ENCODE results near the gene C7. TPM values are rescaled to one million over a fixed set of nuclear protein-coding genes. Genes with fewer than 3 reads are reported as not detected.

Gene C7
- total and polyA plus RNA-seq, 2 of the 13 experiments (the other 11 are each of a cell fraction or from before 2014, with no cell fraction given) = 1.7 to 3.5 TPM

DNA sequence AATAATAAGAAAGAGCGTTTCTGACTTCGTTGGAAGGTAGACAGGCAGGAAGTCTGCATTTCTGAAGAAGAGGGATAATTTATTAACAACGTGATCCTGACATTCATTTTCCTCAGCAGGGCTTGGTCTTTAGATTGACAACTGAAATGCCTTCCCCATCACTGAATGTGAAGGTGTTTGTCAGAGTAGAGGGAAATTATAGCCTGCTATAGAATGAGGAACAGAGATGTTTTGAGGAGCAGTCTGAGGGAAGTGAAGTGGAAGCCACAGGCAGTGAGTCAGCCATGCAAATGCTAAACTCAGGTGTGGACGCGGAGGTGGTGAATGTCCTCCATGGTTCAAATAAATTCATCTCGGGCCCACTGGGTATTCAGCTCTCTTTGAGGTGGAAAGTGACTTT is 30.5 kb downstream of the C7 start:
- TF ChIP-seq, protein P1, sequence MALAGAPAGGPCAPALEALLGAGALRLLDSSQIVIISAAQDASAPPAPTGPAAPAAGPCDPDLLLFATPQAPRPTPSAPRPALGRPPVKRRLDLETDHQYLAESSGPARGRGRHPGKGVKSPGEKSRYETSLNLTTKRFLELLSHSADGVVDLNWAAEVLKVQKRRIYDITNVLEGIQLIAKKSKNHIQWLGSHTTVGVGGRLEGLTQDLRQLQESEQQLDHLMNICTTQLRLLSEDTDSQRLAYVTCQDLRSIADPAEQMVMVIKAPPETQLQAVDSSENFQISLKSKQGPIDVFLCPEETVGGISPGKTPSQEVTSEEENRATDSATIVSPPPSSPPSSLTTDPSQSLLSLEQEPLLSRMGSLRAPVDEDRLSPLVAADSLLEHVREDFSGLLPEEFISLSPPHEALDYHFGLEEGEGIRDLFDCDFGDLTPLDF (CRISPR knock-in tag; IDR thresholded peaks at IDR 0.05) = no peak
- TF ChIP-seq, protein P2, sequence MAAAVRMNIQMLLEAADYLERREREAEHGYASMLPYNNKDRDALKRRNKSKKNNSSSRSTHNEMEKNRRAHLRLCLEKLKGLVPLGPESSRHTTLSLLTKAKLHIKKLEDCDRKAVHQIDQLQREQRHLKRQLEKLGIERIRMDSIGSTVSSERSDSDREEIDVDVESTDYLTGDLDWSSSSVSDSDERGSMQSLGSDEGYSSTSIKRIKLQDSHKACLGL (CRISPR knock-in tag; IDR thresholded peaks at IDR 0.05) = no peak
- no peak for TF ChIP-seq ZNF83 (CRISPR knock-in tag; IDR thresholded peaks at IDR 0.05; ENCODE audit: borderline replicate concordance)
- TF ChIP-seq POLR2AphosphoS2 (IDR thresholded peaks at IDR 0.05; ENCODE audit: low read depth, low read length) = no peak
- Histone ChIP-seq H3K27me3 (ENCODE audit: control insufficient read depth in 1 of 2, insufficient read depth in 2 of 2, low read length in 2 of 2) (no peaks in the 10 kb centered on the region), H3K9ac (ENCODE audit: insufficient read depth, low read depth, low read length) (no peak overlapping the region), H3K9me3 (ENCODE audit: low read length) (no peaks in the 10 kb centered on the region), H3K79me2 (ENCODE audit: insufficient read depth, low read length) (no peaks in the 10 kb centered on the region), H3K4me1 (ENCODE audit: insufficient read depth, low read length) (no peaks in the 10 kb centered on the region), H3K27ac (ENCODE audit: extremely low read length, insufficient read depth, low read length) (no peak overlapping the region), H3K36me3 (replicated peaks in 1 of 2; ENCODE audit: control insufficient read depth in 1 of 2, insufficient read depth in 2 of 2, low read length in 2 of 2) (no peaks in the 10 kb centered on the region), H3K4me3 (replicated peaks in 1 of 3; ENCODE audit: insufficient read depth in 1 of 3, low read depth in 2 of 3, low read length in 3 of 3) (no peak overlapping the region), H3K4me2 (ENCODE audit: low read depth, low read length) (no peak overlapping the region), H4K20me1 (ENCODE audit: insufficient read depth, low read length) (no peaks in the 10 kb centered on the region), H2AFZ (ENCODE audit: low read length) (no peak overlapping the region)
- ATAC-seq (no peak), DNase-seq (ENCODE audit: low spot score) (no peak), FAIRE-seq (no peak)
- in situ Hi-C loops (cut with HindIII; ENCODE audit: extremely low pct_ligation_motif_present, low pct_unique_long_range_greater_than_20kb) = no loop called here
- CTCF ChIA-PET (ENCODE audit: low intra/inter-chr PET ratio, low total read pairs) = no interaction called here
- no TSS peak for BruUV-seq (replicated peaks)
- intact Hi-C loops (cut with micrococcal nuclease; ENCODE audit: unreplicated experiment) = no loop called here
- WGBS (ENCODE audit: low lambda C conversion rate) = 34% methylated on average over 6 of the region's 6 CpGs
- POLR2A ChIA-PET = no interaction called here

DNA sequence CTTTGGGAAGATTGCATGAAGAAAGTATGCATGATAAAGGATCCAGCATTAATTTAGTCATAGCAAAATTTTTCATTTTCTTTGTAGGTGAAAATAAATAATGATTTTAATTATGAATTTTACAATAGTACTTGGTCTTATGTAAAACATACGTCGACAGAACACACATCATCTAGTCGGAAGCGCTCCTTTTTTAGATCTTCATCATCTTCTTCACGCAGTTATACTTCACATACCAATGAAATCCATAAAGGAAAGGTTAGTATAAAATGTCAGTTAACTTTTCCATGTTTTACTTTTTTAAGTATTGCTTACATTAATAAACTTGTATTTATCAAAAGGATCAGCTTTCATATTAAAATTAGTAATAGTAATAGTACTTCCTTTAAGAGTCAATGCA is 35.8 kb downstream of the C7 start:
- POLR2A ChIA-PET = no interaction called here
- no peak overlapping the region for H3K9ac ChIP-seq (ENCODE audit: insufficient read depth, low read depth, low read length)
- H3K79me2 ChIP-seq (ENCODE audit: insufficient read depth, low read length) = no peaks in the 10 kb centered on the region
- H2AFZ ChIP-seq (ENCODE audit: low read length) = no peak overlapping the region
- H4K20me1 ChIP-seq (ENCODE audit: insufficient read depth, low read length) = no peaks in the 10 kb centered on the region
- DNase-seq (ENCODE audit: low spot score) = no peak
- BruUV-seq (replicated peaks) = no TSS peak
- intact Hi-C loops (cut with micrococcal nuclease; ENCODE audit: unreplicated experiment) = no loop called here
- H3K36me3 ChIP-seq (replicated peaks in 1 of 2; ENCODE audit: control insufficient read depth in 1 of 2, insufficient read depth in 2 of 2, low read length in 2 of 2) = no peaks in the 10 kb centered on the region
- no peak overlapping the region for H3K4me2 ChIP-seq (ENCODE audit: low read depth, low read length)
- no peaks in the 10 kb centered on the region for H3K4me1 ChIP-seq (ENCODE audit: insufficient read depth, low read length)
- CTCF ChIA-PET (ENCODE audit: low intra/inter-chr PET ratio, low total read pairs) = no interaction called here
- WGBS (ENCODE audit: low lambda C conversion rate) = 68% methylated on average over 5 of the region's 5 CpGs
- in situ Hi-C loops (cut with HindIII; ENCODE audit: extremely low pct_ligation_motif_present, low pct_unique_long_range_greater_than_20kb) = no loop called here
- H3K27me3 ChIP-seq (ENCODE audit: control insufficient read depth in 1 of 2, insufficient read depth in 2 of 2, low read length in 2 of 2) = no peaks in the 10 kb centered on the region
- H3K9me3 ChIP-seq (ENCODE audit: low read length) = no peaks in the 10 kb centered on the region
- H3K4me3 ChIP-seq (replicated peaks in 1 of 3; ENCODE audit: insufficient read depth in 1 of 3, low read depth in 2 of 3, low read length in 3 of 3) = no peak overlapping the region
- no peak for ATAC-seq
- FAIRE-seq = no peak
- H3K27ac ChIP-seq (ENCODE audit: extremely low read length, insufficient read depth, low read length) = no peak overlapping the region
- no peak for TF ChIP-seq ZFP36 (IDR thresholded peaks at IDR 0.05; ENCODE audit: borderline replicate concordance, low read depth, low read length, partially characterized antibody)
- TF ChIP-seq, protein P3, sequence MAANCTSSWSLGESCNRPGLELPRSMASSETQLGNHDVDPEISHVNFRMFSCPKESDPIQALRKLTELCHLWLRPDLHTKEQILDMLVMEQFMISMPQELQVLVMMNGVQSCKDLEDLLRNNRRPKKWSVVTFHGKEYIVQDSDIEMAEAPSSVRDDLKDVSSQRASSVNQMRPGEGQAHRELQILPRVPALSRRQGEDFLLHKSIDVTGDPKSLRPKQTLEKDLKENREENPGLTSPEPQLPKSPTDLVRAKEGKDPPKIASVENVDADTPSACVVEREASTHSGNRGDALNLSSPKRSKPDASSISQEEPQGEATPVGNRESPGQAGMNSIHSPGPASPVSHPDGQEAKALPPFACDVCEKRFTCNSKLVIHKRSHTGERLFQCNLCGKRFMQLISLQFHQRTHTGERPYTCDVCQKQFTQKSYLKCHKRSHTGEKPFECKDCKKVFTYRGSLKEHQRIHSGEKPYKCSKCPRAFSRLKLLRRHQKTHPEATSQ (CRISPR knock-in tag; IDR thresholded peaks at IDR 0.05; ENCODE audit: borderline replicate concordance) = no peak
- TF ChIP-seq, protein P4, sequence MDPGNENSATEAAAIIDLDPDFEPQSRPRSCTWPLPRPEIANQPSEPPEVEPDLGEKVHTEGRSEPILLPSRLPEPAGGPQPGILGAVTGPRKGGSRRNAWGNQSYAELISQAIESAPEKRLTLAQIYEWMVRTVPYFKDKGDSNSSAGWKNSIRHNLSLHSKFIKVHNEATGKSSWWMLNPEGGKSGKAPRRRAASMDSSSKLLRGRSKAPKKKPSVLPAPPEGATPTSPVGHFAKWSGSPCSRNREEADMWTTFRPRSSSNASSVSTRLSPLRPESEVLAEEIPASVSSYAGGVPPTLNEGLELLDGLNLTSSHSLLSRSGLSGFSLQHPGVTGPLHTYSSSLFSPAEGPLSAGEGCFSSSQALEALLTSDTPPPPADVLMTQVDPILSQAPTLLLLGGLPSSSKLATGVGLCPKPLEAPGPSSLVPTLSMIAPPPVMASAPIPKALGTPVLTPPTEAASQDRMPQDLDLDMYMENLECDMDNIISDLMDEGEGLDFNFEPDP (CRISPR knock-in tag; conservative IDR thresholded peaks at IDR 0.05) = no peak
- no peak for TF ChIP-seq ATM (IDR thresholded peaks at IDR 0.05; ENCODE audit: borderline replicate concordance)
- TF ChIP-seq PHF8 (CRISPR knock-in tag; IDR thresholded peaks at IDR 0.05) = no peak
- no peak for TF ChIP-seq SOX13 (IDR thresholded peaks at IDR 0.05)
- no peak for TF ChIP-seq SOX13 (CRISPR knock-in tag; conservative IDR thresholded peaks at IDR 0.05 in 1 of 2, IDR thresholded peaks at IDR 0.05 in 1 of 2)
- no peak for TF ChIP-seq RCOR2 (CRISPR knock-in tag; IDR thresholded peaks at IDR 0.05)
- TF ChIP-seq, protein P5, sequence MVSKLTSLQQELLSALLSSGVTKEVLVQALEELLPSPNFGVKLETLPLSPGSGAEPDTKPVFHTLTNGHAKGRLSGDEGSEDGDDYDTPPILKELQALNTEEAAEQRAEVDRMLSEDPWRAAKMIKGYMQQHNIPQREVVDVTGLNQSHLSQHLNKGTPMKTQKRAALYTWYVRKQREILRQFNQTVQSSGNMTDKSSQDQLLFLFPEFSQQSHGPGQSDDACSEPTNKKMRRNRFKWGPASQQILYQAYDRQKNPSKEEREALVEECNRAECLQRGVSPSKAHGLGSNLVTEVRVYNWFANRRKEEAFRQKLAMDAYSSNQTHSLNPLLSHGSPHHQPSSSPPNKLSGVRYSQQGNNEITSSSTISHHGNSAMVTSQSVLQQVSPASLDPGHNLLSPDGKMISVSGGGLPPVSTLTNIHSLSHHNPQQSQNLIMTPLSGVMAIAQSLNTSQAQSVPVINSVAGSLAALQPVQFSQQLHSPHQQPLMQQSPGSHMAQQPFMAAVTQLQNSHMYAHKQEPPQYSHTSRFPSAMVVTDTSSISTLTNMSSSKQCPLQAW (CRISPR knock-in tag; IDR thresholded peaks at IDR 0.05) = no peak
